Transverse colon (tissue), 4 donors: ENCODE results near the gene THAP7.

Experiments used
- EP300 ChIP-seq: sonication (generic); formaldehyde crosslinking; IDR thresholded peaks from one replicate; pipeline ENCODE4 v1.6.1; 2017; ENCODE audit warnings: antibody characterized with exemption, low read depth
- POLR2A ChIP-seq: fragments of 450-650 bp; IDR thresholded peaks from one replicate; pipeline ENCODE4 v1.6.1; 2016; ENCODE audit warnings: antibody characterized with exemption, mild to moderate bottlenecking, moderate library complexity
- POLR2AphosphoS5 ChIP-seq, 3 donors: sonication (generic); formaldehyde crosslinking; IDR thresholded peaks; one replicate each; pipeline ENCODE4 v1.6.1; 2016; ENCODE audit warnings: antibody characterized with exemption in 3 of 3
- TF ChIP-seq, protein P1 (sequence below), 5 experiments: fragments of 200-600 bp in 3 of 5; fragments of 450-650 bp in 2 of 5; sonication (generic) in 3 of 5; IDR thresholded peaks; 1 replicate in 2 of 5; 2 replicates in 3 of 5; pipeline ENCODE4 v1.5.1; 2016 to 2017; ENCODE audit warnings: antibody characterized with exemption in 5 of 5, inconsistent platforms in 3 of 5, mild to moderate bottlenecking in 2 of 5, moderate library complexity in 1 of 5

DNA sequence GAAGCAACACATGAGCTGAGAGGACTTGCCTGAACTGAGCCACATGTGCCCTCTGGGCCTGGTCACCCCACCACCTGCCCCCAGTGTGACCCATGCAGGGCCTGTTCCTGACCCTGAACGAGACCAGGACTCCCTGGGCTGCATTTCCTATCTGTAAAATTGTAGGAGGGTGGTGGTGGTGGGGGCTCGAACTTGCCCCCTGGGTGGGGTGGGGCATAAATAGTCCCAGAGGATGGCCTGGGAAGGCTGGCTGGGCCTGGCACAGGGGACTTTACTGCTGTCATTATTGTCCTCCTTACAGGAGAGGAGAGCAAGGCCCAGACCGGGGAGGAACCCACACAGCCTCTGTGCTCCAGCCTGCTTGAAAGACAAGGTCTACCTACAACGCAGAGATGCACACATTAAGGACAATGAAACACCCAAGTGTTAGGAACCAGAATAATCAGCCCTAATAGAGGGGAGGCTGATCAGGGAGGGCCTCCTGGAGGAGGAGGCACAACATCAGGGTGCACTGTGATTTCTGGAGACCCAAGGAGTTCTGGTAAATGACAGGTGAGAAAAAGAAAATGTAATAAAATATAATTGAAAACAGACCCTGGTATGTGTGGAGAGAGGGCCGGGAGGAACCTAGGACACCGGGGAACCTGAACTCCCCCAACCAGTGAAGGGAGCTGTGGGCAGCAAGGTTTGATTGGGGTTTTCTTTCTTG is 37.7 kb downstream of the THAP7 start:
- TF ChIP-seq, protein P1, sequence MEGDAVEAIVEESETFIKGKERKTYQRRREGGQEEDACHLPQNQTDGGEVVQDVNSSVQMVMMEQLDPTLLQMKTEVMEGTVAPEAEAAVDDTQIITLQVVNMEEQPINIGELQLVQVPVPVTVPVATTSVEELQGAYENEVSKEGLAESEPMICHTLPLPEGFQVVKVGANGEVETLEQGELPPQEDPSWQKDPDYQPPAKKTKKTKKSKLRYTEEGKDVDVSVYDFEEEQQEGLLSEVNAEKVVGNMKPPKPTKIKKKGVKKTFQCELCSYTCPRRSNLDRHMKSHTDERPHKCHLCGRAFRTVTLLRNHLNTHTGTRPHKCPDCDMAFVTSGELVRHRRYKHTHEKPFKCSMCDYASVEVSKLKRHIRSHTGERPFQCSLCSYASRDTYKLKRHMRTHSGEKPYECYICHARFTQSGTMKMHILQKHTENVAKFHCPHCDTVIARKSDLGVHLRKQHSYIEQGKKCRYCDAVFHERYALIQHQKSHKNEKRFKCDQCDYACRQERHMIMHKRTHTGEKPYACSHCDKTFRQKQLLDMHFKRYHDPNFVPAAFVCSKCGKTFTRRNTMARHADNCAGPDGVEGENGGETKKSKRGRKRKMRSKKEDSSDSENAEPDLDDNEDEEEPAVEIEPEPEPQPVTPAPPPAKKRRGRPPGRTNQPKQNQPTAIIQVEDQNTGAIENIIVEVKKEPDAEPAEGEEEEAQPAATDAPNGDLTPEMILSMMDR (IDR thresholded peaks at IDR 0.05) = no peak
- no peak for TF ChIP-seq POLR2A
- no peak for TF ChIP-seq POLR2AphosphoS5 (IDR thresholded peaks at IDR 0.05)
- no peak for TF ChIP-seq EP300
